ENCODE data around the gene ADGRL3. TPM values are rescaled to one million over a fixed set of nuclear protein-coding genes. Genes with fewer than 3 reads are reported as not detected.

ADGRL3 gene
- total and polyA plus RNA-seq, 7 donors: under 0.01 to 11.9 (median 5.4) TPM

- no peak for DNase-seq
- H3K36me3 ChIP-seq: no peaks in the 10 kb centered on the region
- H3K9me3 ChIP-seq: no peaks in the 10 kb centered on the region
- H3K4me1 ChIP-seq: no peaks in the 10 kb centered on the region
- TF ChIP-seq POLR2AphosphoS5 (IDR thresholded peaks at IDR 0.05) (no peak), EP300 (IDR thresholded peaks at IDR 0.05) (no peak), POLR2A (IDR thresholded peaks at IDR 0.05) (no peak), CTCF (IDR thresholded peaks at IDR 0.05) (no peak)
- no peaks in the 10 kb centered on the region for H3K27me3 ChIP-seq
- WGBS, 2 donors: 38 to 69% methylated on average over 2 of the region's 2 CpGs
- H3K27ac ChIP-seq: no peak overlapping the region
- no peak overlapping the region for H3K4me3 ChIP-seq
- intact Hi-C loops (cut with DNase I): no loop called here
Observed at GRCh38 chr4:61571761-61572559, 371.8 kb downstream of the ADGRL3 start.

GRCh38 chr4:61575796-61576195 is 375.7 kb downstream of the ADGRL3 start:
- Histone ChIP-seq H3K36me3 (no peaks in the 10 kb centered on the region), H3K9me3 (no peaks in the 10 kb centered on the region), H3K27me3 (no peaks in the 10 kb centered on the region), H3K27ac (no peak overlapping the region), H3K4me1 (no peaks in the 10 kb centered on the region), H3K4me3 (no peak overlapping the region)
- 48 to 72% methylated on average over 2 of the region's 2 CpGs for WGBS, 2 donors
- DNase-seq: no peak
- TF ChIP-seq POLR2A (IDR thresholded peaks at IDR 0.05): no peak
- intact Hi-C loops (cut with DNase I): no loop called here

DNA sequence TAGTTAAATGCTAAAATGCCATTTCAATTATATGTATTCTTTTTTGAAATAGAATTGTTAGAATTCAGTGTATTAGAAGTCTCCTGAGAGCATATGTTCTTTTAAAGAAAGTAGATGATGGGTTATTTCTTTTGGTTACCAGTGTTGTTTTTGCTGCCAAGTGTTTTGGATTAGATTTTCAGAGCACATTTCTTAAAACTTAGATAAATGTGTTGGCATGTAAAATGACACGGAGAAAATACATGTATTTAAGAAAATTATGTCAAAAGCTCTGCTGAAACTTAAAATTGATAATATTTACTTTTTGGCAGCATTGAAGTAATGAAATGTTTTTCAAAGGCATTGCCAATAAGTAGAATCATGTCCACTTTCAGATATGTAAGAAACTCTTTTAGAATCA is 379.7 kb downstream of the ADGRL3 start:
- intact Hi-C loops (cut with DNase I): no loop called here
- H3K4me3 ChIP-seq: no peak overlapping the region

GRCh38 chr4:61580721-61581377 is 380.7 kb downstream of the ADGRL3 start:
- Histone ChIP-seq H3K4me1 (no peaks in the 10 kb centered on the region), H3K36me3 (no peaks in the 10 kb centered on the region), H3K27ac (no peak overlapping the region), H3K27me3 (no peaks in the 10 kb centered on the region), H3K4me3 (no peak overlapping the region), H3K9me3 (no peaks in the 10 kb centered on the region)
- DNase-seq: no peak
- WGBS, 2 donors: 84% methylated on average over 5 of the region's 5 CpGs
- intact Hi-C loops (cut with DNase I): no loop called here
- TF ChIP-seq CTCF (IDR thresholded peaks at IDR 0.05) (no peak), POLR2AphosphoS5 (IDR thresholded peaks at IDR 0.05) (no peak), POLR2A (IDR thresholded peaks at IDR 0.05) (no peak), EP300 (IDR thresholded peaks at IDR 0.05) (no peak)

More for the DNA sequence above, 379.7 kb downstream of the ADGRL3 start:
- Histone ChIP-seq H3K4me1 (no peaks in the 10 kb centered on the region), H3K9me3 (no peaks in the 10 kb centered on the region), H3K27me3 (no peaks in the 10 kb centered on the region), H3K27ac (no peak overlapping the region), H3K36me3 (no peaks in the 10 kb centered on the region)
- no peak for TF ChIP-seq CTCF (IDR thresholded peaks at IDR 0.05)
- no peak for TF ChIP-seq POLR2A (IDR thresholded peaks at IDR 0.05)
- no peak for TF ChIP-seq POLR2AphosphoS5 (IDR thresholded peaks at IDR 0.05)
- TF ChIP-seq EP300 (IDR thresholded peaks at IDR 0.05): no peak
- 85 to 90% methylated on average over 1 of the region's 1 CpG for whole genome bisulfite sequencing, 2 donors
- DNase-seq: no peak

GRCh38 chr4:61583696-61584095 is 383.6 kb downstream of the ADGRL3 start:
- no peaks in the 10 kb centered on the region for H3K9me3 ChIP-seq
- no peaks in the 10 kb centered on the region for H3K4me1 ChIP-seq
- TF ChIP-seq POLR2AphosphoS5 (IDR thresholded peaks at IDR 0.05) (no peak), POLR2A (IDR thresholded peaks at IDR 0.05) (no peak), CTCF (IDR thresholded peaks at IDR 0.05) (no peak), EP300 (IDR thresholded peaks at IDR 0.05) (no peak)
- no peaks in the 10 kb centered on the region for H3K36me3 ChIP-seq
- no peak overlapping the region for H3K27ac ChIP-seq
- no peaks in the 10 kb centered on the region for H3K27me3 ChIP-seq
- 76 to 83% methylated on average over 1 of the region's 1 CpG for WGBS, 2 donors
- no peak overlapping the region for H3K4me3 ChIP-seq
- intact Hi-C loops (cut with DNase I): no loop called here
- DNase-seq: no peak
